HepG2 (cell line): ENCODE data around the gene NRL. TPM values are rescaled to one million over a fixed set of nuclear protein-coding genes. Genes with fewer than 3 reads are reported as not detected.

Experiments used
- EP300 ChIP-seq, 3 experiments: sonication (generic) in 1 of 3; formaldehyde crosslinking in 1 of 3; IDR thresholded peaks; 2 replicates each; pipeline versions ENCODE4 v1.5.1 to v1.6.1; 2011 to 2020; ENCODE audit warnings: low read depth in 2 of 3, low read length in 2 of 3, borderline replicate concordance in 1 of 3, improper control_type of control experiment in 1 of 3, mild to moderate bottlenecking in 1 of 3, missing genetic modification reagents in 1 of 3, moderate library complexity in 1 of 3
- JUND ChIP-seq: sonication (generic); formaldehyde crosslinking; IDR thresholded peaks from 2 replicates; pipeline ENCODE4 v1.8.0; 2022; ENCODE audit warnings: mild to moderate bottlenecking, missing genetic modification reagents
- KLF11 ChIP-seq: IDR thresholded peaks from 2 replicates; pipeline ENCODE4 v1.6.1; 2016; ENCODE audit warnings: missing compliant biosample characterization
- MAFK ChIP-seq, 2 experiments: IDR thresholded peaks in 1 of 2; conservative IDR thresholded peaks in 1 of 2; 2 replicates each; pipeline ENCODE4 v1.6.1; 2011; ENCODE audit warnings: improper control_type of control experiment in 2 of 2, low read length in 2 of 2
- NFATC3 ChIP-seq: sonication (generic); formaldehyde crosslinking; IDR thresholded peaks from 2 replicates; pipeline ENCODE4 v1.5.1; 2020; ENCODE audit warnings: mild to moderate bottlenecking, missing genetic modification reagents
- NONO ChIP-seq, 2 experiments: fragments of 450-650 bp in 1 of 2; sonication (generic) in 1 of 2; formaldehyde crosslinking in 1 of 2; IDR thresholded peaks in 1 of 2; conservative IDR thresholded peaks in 1 of 2; 2 replicates each; pipeline versions ENCODE4 v1.6.1 to v1.8.0; 2017 to 2022; ENCODE audit warnings: mild to moderate bottlenecking in 1 of 2, missing genetic modification reagents in 1 of 2, moderate library complexity in 1 of 2
- ZBTB21 ChIP-seq: sonication (generic); formaldehyde crosslinking; IDR thresholded peaks from 2 replicates; pipeline ENCODE4 v1.4.0; 2020; ENCODE audit warnings: missing genetic modification reagents
- ZNF274 ChIP-seq: sonication (generic); formaldehyde crosslinking; IDR thresholded peaks from 2 replicates; pipeline ENCODE4 v1.5.1; 2020; ENCODE audit warnings: mild to moderate bottlenecking, missing genetic modification reagents
- ZNF564 ChIP-seq: sonication (generic); formaldehyde crosslinking; IDR thresholded peaks from 2 replicates; pipeline ENCODE4 v1.8.1; 2023; ENCODE audit warnings: mild to moderate bottlenecking, missing genetic modification reagents
- ZNF572 ChIP-seq: sonication (generic); formaldehyde crosslinking; IDR thresholded peaks from 2 replicates; pipeline ENCODE4 v1.5.1; 2020; ENCODE audit warnings: mild to moderate bottlenecking, missing genetic modification reagents
- ZNF766 ChIP-seq: sonication (generic); formaldehyde crosslinking; IDR thresholded peaks from 2 replicates; pipeline ENCODE4 v1.5.0; 2020; ENCODE audit warnings: missing genetic modification reagents, borderline replicate concordance
- ZNF772 ChIP-seq: sonication (generic); formaldehyde crosslinking; IDR thresholded peaks from 2 replicates; pipeline ENCODE4 v1.5.0; 2020; ENCODE audit warnings: mild to moderate bottlenecking, missing genetic modification reagents
- ZNF775 ChIP-seq: sonication (generic); formaldehyde crosslinking; IDR thresholded peaks from 2 replicates; pipeline ENCODE4 v1.4.0; 2020; ENCODE audit warnings: missing genetic modification reagents, mild to moderate bottlenecking, moderate library complexity, borderline replicate concordance
- ZNF879 ChIP-seq: sonication (generic); formaldehyde crosslinking; IDR thresholded peaks from 2 replicates; pipeline ENCODE4 v1.8.1; 2023; ENCODE audit warnings: missing genetic modification reagents
- ZSCAN29 ChIP-seq: sonication (generic); formaldehyde crosslinking; conservative IDR thresholded peaks from 2 replicates; pipeline ENCODE4 v1.4.0; 2020; ENCODE audit warnings: mild to moderate bottlenecking, missing genetic modification reagents
- polyA plus RNA-seq, 8 experiments: library from polyadenylated mRNA; depleted of rRNA in 3 of 8; stranded (reverse) in 7 of 8; unstranded in 1 of 8; fragments of >200 nt; fragmentation: Illumina TruSeq in 4 of 8; extraction: Trizol in 4 of 8; gene quantifications; 2 replicates each; pipeline versions ENCODE4 v1.2.1 to v1.2.3, GENCODE V29; 2011 to 2016; ENCODE audit warnings: low read depth in 4 of 8, missing spikeins in 1 of 8, mixed read lengths in 1 of 8; ENCODE audit not compliant: insufficient read depth in 1 of 8
- total RNA-seq, 5 experiments: library from RNA; depleted of rRNA; stranded (reverse); fragments of >200 nt; fragmentation: Illumina TruSeq; extraction: Trizol; gene quantifications; 2 replicates each; pipeline ENCODE4 v1.2.3, GENCODE V29; 2016; ENCODE audit warnings: low read depth in 1 of 5
- TF ChIP-seq, protein P1 (sequence below): sonication (generic); formaldehyde crosslinking; IDR thresholded peaks from 2 replicates; pipeline ENCODE4 v1.4.0; 2020; ENCODE audit warnings: missing genetic modification reagents, mild to moderate bottlenecking, borderline replicate concordance
- TF ChIP-seq, protein P2 (sequence below): IDR thresholded peaks from 2 replicates; pipeline ENCODE4 v1.6.1; 2016; ENCODE audit warnings: mild to moderate bottlenecking, missing biosample characterization, missing genetic modification reagents
- TF ChIP-seq, protein P3 (sequence below): sonication (generic); formaldehyde crosslinking; IDR thresholded peaks from 2 replicates; pipeline ENCODE4 v1.4.0; 2020; ENCODE audit warnings: mild to moderate bottlenecking, low read depth, missing genetic modification reagents
- TF ChIP-seq, protein P4 (sequence below): sonication (generic); formaldehyde crosslinking; IDR thresholded peaks from 2 replicates; pipeline ENCODE4 v1.8.0; 2022; ENCODE audit warnings: mild to moderate bottlenecking, missing genetic modification reagents; ENCODE audit not compliant: insufficient replicate concordance
- TF ChIP-seq, protein P5 (sequence below): sonication (generic); formaldehyde crosslinking; IDR thresholded peaks from 2 replicates; pipeline ENCODE4 v1.9.0; 2022; ENCODE audit warnings: missing genetic modification reagents, mild to moderate bottlenecking, borderline replicate concordance

The NRL gene
- total and polyA plus RNA-seq, 2 of the 13 experiments (the other 11 are each of a cell fraction or from before 2014, with no cell fraction given), result 2.5 to 4.7 TPM

DNA sequence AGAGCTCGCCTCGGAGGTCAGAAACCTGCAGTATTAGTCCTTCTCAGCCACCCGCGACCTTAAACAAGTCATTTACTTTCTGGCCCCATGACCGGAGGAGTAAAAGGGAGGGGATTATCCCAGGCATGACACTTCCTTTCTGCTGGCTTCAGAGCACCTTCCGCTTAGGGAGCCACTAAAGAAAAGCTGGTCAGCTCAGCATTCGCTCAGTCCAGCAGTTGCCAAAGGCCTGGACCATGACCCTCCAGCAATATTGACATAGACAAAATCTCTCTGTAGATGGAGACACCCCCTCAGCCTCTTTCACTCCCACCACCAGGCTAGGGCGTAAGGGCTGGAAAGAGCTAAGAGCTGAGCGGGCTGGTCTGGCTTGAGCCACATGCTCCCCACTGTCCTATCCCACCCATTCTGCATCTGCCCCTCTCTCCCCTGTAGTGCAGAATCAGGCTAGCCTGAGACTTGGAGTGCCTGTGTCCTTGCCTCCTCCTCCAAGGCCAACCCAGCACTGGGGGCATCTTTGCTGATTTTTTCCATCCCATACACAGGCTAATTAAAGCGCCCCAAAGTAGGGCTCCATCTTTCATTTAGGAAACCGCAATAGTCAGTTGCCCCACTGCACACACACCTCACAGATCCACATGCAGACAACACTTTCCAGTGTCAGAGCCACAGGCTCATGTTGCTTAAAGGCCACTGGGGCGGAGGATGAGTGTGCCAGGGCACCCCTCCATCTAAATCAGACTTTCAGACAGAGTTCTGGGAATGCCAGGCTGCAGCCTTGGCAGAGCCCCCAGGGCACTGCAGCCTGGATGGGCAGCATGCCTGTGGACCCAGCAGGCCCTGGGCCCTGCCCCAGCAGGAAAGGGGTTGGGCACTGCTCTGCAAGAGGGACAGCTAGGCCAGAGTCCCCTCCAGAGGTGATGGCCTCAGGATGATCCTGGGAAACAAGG lies 47.3 kb downstream of the NRL start (continued):
- TF ChIP-seq, protein P1, sequence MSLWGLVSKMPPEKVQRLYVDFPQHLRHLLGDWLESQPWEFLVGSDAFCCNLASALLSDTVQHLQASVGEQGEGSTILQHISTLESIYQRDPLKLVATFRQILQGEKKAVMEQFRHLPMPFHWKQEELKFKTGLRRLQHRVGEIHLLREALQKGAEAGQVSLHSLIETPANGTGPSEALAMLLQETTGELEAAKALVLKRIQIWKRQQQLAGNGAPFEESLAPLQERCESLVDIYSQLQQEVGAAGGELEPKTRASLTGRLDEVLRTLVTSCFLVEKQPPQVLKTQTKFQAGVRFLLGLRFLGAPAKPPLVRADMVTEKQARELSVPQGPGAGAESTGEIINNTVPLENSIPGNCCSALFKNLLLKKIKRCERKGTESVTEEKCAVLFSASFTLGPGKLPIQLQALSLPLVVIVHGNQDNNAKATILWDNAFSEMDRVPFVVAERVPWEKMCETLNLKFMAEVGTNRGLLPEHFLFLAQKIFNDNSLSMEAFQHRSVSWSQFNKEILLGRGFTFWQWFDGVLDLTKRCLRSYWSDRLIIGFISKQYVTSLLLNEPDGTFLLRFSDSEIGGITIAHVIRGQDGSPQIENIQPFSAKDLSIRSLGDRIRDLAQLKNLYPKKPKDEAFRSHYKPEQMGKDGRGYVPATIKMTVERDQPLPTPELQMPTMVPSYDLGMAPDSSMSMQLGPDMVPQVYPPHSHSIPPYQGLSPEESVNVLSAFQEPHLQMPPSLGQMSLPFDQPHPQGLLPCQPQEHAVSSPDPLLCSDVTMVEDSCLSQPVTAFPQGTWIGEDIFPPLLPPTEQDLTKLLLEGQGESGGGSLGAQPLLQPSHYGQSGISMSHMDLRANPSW (CRISPR knock-in tag), result no peak; the same call in 1 of the 2 replicates
- TF ChIP-seq ZNF274 (CRISPR knock-in tag), result no peak
- no peak for TF ChIP-seq JUND
- TF ChIP-seq, protein P2, sequence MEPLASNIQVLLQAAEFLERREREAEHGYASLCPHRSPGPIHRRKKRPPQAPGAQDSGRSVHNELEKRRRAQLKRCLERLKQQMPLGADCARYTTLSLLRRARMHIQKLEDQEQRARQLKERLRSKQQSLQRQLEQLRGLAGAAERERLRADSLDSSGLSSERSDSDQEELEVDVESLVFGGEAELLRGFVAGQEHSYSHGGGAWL (CRISPR knock-in tag), result no peak
- TF ChIP-seq NFATC3, result no peak
- TF ChIP-seq EP300 (IDR thresholded peaks at IDR 0.05; ENCODE audit: low read depth in 2 of 2, low read length in 2 of 2), result peak in 1 of 2 experiments; percentile 25; a peak in 1 of 4 replicates
- no peak; the same call in 1 of the 2 replicates for TF ChIP-seq EP300 (CRISPR knock-in tag; IDR thresholded peaks at IDR 0.05; ENCODE audit: borderline replicate concordance)
- TF ChIP-seq ZNF572 (CRISPR knock-in tag), result peak; percentile 83; the same call in 1 of the 2 replicates
- TF ChIP-seq ZBTB21 (CRISPR knock-in tag), result no peak
- peak; percentile 72; the same call in 1 of the 2 replicates for TF ChIP-seq ZNF564 (CRISPR knock-in tag)
- TF ChIP-seq NONO (IDR thresholded peaks at IDR 0.05), result no peak
- TF ChIP-seq NONO (CRISPR knock-in tag; conservative IDR thresholded peaks at IDR 0.05), result 0 out of 2 replicates have a peak, but pooled peaks have one; percentile 32
- TF ChIP-seq, protein P3, sequence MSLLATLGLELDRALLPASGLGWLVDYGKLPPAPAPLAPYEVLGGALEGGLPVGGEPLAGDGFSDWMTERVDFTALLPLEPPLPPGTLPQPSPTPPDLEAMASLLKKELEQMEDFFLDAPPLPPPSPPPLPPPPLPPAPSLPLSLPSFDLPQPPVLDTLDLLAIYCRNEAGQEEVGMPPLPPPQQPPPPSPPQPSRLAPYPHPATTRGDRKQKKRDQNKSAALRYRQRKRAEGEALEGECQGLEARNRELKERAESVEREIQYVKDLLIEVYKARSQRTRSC (CRISPR knock-in tag), result no peak
- no peak for TF ChIP-seq KLF11 (CRISPR knock-in tag)
- TF ChIP-seq ZNF766, result 0 out of 2 replicates have a peak, but pooled peaks have one; percentile 10
- TF ChIP-seq, protein P4, sequence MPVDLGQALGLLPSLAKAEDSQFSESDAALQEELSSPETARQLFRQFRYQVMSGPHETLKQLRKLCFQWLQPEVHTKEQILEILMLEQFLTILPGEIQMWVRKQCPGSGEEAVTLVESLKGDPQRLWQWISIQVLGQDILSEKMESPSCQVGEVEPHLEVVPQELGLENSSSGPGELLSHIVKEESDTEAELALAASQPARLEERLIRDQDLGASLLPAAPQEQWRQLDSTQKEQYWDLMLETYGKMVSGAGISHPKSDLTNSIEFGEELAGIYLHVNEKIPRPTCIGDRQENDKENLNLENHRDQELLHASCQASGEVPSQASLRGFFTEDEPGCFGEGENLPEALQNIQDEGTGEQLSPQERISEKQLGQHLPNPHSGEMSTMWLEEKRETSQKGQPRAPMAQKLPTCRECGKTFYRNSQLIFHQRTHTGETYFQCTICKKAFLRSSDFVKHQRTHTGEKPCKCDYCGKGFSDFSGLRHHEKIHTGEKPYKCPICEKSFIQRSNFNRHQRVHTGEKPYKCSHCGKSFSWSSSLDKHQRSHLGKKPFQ (CRISPR knock-in tag), result no peak
- no peak for TF ChIP-seq ZNF775
- 0 out of 4 replicates have a peak, but pooled peaks of 1 of the 2 experiments have one; percentile 8 for TF ChIP-seq MAFK (conservative IDR thresholded peaks at IDR 0.05 in 1 of 2, IDR thresholded peaks at IDR 0.05 in 1 of 2; ENCODE audit: low read length in 2 of 2)
- 0 out of 2 replicates have a peak, but pooled peaks have one; percentile 53 for TF ChIP-seq ZNF772 (CRISPR knock-in tag)
- TF ChIP-seq, protein P5, sequence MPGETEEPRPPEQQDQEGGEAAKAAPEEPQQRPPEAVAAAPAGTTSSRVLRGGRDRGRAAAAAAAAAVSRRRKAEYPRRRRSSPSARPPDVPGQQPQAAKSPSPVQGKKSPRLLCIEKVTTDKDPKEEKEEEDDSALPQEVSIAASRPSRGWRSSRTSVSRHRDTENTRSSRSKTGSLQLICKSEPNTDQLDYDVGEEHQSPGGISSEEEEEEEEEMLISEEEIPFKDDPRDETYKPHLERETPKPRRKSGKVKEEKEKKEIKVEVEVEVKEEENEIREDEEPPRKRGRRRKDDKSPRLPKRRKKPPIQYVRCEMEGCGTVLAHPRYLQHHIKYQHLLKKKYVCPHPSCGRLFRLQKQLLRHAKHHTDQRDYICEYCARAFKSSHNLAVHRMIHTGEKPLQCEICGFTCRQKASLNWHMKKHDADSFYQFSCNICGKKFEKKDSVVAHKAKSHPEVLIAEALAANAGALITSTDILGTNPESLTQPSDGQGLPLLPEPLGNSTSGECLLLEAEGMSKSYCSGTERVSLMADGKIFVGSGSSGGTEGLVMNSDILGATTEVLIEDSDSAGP (CRISPR knock-in tag), result peak; percentile 60
- TF ChIP-seq ZSCAN29 (CRISPR knock-in tag), result no peak
- TF ChIP-seq ZNF879, result no peak
